Uterus (tissue), 4 donors: ENCODE data around the gene ADAMTS2. TPM values are rescaled to one million over a fixed set of nuclear protein-coding genes. Genes with fewer than 3 reads are reported as not detected.

ENCODE experiments used
- DNase-seq, 2 donors: peaks; one replicate each; pipeline ENCODE4 v3.0.0-alpha.2; 2019 to 2020
- H3K27ac ChIP-seq, 2 donors: fragments of 200-600 bp; sonication (generic); 1 replicate in 1 of 2; 2 replicates in 1 of 2; pipeline ENCODE4 v1.5.1; 2016 to 2018
- H3K27me3 ChIP-seq, 2 donors: fragments of 200-600 bp; sonication (generic); one replicate each; pipeline ENCODE4 v1.5.1; 2018 to 2019; ENCODE audit warnings: control low read depth in 1 of 2
- H3K36me3 ChIP-seq, 2 donors: fragments of 200-600 bp; sonication (generic); one replicate each; pipeline ENCODE4 v1.5.1; 2019; ENCODE audit warnings: control low read depth in 1 of 2
- H3K4me1 ChIP-seq, 2 donors: fragments of 200-600 bp; sonication (generic); one replicate each; pipeline ENCODE4 v1.5.1; 2018 to 2019; ENCODE audit warnings: control low read depth in 1 of 2
- H3K4me3 ChIP-seq, 2 donors: fragments of 200-600 bp; sonication (generic); 1 replicate in 1 of 2; 2 replicates in 1 of 2; pipeline ENCODE4 v1.5.1; 2018 to 2019; ENCODE audit warnings: mild to moderate bottlenecking in 1 of 2
- H3K9me3 ChIP-seq, 2 donors: fragments of 200-600 bp; sonication (generic); one replicate each; pipeline ENCODE4 v1.5.1; 2019; ENCODE audit warnings: control low read depth in 1 of 2
- POLR2A ChIP-seq, 2 donors: fragments of 450-650 bp; IDR thresholded peaks; one replicate each; pipeline ENCODE4 v1.6.1; 2016; ENCODE audit warnings: antibody characterized with exemption in 2 of 2, mild to moderate bottlenecking in 1 of 2, moderate library complexity in 1 of 2
- intact Hi-C: fragments of 100-400 bp; cut with DNase I; formaldehyde crosslinking; loops from one replicate; pipeline ENCODE4 v1.15.1; 2023; ENCODE audit warnings: low total_unique reads
- total RNA-seq, 4 donors: library from RNA; depleted of rRNA in 3 of 4; stranded (reverse); fragments of >200 nt in 3 of 4; gene quantifications; one replicate each; pipeline versions ENCODE4 v1.1.0 to v1.2.4, GENCODE V29; 2014 to 2023
- TF ChIP-seq, protein P1 (sequence below), 4 experiments: fragments of 200-600 bp in 2 of 4; fragments of 450-650 bp in 2 of 4; sonication (generic) in 2 of 4; IDR thresholded peaks; one replicate each; pipeline ENCODE4 v1.5.1; 2016 to 2019; ENCODE audit warnings: antibody characterized with exemption in 4 of 4, mild to moderate bottlenecking in 2 of 4, moderate library complexity in 1 of 4
- donor health status: DM: yes; HTN: yes; CAD: no.

ADAMTS2 gene
- total RNA-seq, 4 donors from 2014 or later, result 4.1 to 97.1 (median 40.3) TPM

DNA sequence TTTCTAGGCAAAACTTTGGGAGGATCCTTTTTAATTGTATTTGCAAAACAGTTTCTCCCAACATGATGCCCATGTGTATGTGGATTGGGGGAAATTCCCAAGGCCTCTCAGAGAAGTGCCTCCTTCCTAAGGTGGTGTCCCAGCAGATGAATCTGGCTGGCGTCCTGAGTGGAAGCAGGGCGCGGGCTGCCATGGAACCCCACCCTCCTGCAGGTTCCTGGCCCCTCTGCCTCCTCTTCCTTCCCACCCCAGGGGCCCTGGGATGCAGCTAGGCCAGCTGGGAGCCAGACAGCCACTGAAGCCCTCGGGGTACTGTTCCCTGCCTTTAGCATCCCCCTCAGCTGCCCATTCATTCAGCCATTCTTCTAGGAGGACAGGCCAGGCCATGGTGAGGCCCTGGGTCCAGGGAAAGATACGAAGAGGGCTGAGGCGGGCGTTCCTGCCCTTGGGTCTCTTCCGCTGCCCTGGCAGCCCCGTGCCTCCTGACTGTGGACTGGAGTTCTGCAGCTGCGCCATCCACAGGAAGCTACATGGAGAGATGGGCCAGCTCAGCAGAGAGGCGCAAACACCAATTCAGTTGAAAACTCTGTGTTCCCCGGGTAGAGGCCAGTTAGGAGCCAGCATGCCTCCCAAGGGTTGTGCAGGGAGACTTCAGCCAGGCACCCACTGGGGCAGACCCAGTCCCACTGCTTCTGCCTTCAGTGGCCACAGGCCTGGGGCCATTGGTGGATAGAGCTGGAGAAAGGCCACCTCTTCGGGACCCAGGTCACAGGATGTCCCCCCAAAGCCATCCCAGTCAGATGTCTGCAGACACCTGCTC, 36.5 kb downstream of the ADAMTS2 start:
- H3K27me3 ChIP-seq, result no peaks in the 10 kb centered on the region
- no peak overlapping the region for H3K27ac ChIP-seq
- no peak overlapping the region for H3K4me3 ChIP-seq
- no peak for DNase-seq
- H3K4me1 ChIP-seq, result no peaks in the 10 kb centered on the region
- H3K9me3 ChIP-seq, result peaks cover 0 to 4% of the 10 kb centered on the region in 2 donors
- intact Hi-C loops, result no loop called here
- TF ChIP-seq, protein P1, sequence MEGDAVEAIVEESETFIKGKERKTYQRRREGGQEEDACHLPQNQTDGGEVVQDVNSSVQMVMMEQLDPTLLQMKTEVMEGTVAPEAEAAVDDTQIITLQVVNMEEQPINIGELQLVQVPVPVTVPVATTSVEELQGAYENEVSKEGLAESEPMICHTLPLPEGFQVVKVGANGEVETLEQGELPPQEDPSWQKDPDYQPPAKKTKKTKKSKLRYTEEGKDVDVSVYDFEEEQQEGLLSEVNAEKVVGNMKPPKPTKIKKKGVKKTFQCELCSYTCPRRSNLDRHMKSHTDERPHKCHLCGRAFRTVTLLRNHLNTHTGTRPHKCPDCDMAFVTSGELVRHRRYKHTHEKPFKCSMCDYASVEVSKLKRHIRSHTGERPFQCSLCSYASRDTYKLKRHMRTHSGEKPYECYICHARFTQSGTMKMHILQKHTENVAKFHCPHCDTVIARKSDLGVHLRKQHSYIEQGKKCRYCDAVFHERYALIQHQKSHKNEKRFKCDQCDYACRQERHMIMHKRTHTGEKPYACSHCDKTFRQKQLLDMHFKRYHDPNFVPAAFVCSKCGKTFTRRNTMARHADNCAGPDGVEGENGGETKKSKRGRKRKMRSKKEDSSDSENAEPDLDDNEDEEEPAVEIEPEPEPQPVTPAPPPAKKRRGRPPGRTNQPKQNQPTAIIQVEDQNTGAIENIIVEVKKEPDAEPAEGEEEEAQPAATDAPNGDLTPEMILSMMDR (IDR thresholded peaks at IDR 0.05), result no peak
- TF ChIP-seq POLR2A (IDR thresholded peaks at IDR 0.05), result no peak
- H3K36me3 ChIP-seq, result no peaks in the 10 kb centered on the region

DNA sequence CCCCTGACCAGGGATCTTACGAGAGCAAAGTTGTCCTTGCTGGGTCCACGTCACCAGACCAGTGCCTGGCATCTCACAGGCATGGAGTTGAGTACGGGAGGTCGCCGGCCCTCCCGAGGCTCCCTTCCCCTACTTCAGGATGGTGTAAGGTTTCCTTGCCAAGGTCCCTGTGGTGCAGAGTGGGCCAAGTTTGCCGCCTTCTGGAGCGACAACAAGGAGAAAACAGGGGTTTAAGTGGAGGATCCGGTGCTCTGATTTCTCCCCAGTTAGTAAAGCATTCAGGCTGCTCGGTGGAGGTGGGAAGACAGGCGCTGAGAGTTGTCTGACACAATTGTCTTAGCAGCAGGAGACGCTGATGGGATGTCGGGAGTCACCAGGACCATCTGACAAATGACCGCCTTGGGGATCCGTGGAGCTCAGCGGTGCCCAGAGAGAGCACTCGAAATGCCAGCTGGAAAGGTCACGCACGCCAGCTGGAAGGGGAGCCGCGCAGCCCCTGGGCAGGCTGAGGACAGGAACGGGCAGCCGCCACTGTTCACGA, 37.3 kb downstream of the ADAMTS2 start:
- intact Hi-C loops, result no loop called here
- H3K4me1 ChIP-seq, result no peaks in the 10 kb centered on the region
- TF ChIP-seq, protein P1 (IDR thresholded peaks at IDR 0.05), result no peak
- TF ChIP-seq POLR2A (IDR thresholded peaks at IDR 0.05), result no peak
- peaks cover 0 to 4% of the 10 kb centered on the region in 2 donors for H3K9me3 ChIP-seq
- no peaks in the 10 kb centered on the region for H3K27me3 ChIP-seq
- H3K36me3 ChIP-seq, result no peaks in the 10 kb centered on the region
- DNase-seq, result peak in 1 of 2 donors; percentile 10
- H3K27ac ChIP-seq, result no peak overlapping the region
- no peak overlapping the region for H3K4me3 ChIP-seq

DNA sequence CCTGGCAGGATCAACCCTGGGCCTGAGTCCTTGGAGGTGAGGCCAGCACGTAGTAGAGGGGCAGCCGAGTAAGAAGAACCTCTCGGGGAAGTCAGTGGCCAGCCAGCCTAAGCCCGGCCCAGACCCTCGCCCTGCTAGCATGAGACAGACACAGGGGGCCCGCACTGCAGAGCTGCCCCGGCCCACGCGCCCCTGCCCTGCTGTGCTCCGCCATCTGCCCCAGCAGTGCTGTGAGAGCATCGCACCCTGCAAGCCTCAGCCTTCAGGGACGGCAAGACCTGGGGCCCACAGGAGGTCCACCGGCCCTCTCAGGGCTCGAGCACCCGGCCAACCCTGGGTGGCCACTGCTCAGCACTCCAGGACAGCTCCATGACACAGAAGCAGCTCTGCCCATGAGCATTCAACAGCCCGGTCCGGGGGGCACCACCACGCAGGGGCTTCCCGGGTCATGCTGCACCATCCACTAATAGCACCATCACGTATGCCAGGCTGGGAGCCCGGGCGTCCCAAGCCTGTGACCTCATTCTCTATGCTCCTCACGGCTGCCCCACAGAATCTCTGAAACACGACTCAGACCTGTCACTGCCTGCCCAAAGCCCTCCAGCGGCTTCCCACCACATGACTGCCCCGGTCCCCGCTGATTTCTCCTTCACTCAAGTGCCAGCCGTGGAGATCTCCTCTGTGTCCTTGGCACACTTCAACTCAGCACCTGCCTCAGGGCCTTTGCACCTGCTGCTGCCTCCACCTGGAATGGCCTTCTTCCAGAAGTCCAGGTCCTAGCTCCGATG, 38.1 kb downstream of the ADAMTS2 start:
- Histone ChIP-seq H3K27me3 (no peaks in the 10 kb centered on the region), H3K4me1 (no peaks in the 10 kb centered on the region), H3K9me3 (peaks cover 0 to 4% of the 10 kb centered on the region in 2 donors), H3K27ac (no peak overlapping the region), H3K4me3 (no peak overlapping the region), H3K36me3 (no peaks in the 10 kb centered on the region)
- peak in 1 of 2 donors; percentile 12 for DNase-seq
- TF ChIP-seq, protein P1 (IDR thresholded peaks at IDR 0.05), result no peak
- TF ChIP-seq POLR2A (IDR thresholded peaks at IDR 0.05), result no peak
- intact Hi-C loops, result no loop called here

DNA sequence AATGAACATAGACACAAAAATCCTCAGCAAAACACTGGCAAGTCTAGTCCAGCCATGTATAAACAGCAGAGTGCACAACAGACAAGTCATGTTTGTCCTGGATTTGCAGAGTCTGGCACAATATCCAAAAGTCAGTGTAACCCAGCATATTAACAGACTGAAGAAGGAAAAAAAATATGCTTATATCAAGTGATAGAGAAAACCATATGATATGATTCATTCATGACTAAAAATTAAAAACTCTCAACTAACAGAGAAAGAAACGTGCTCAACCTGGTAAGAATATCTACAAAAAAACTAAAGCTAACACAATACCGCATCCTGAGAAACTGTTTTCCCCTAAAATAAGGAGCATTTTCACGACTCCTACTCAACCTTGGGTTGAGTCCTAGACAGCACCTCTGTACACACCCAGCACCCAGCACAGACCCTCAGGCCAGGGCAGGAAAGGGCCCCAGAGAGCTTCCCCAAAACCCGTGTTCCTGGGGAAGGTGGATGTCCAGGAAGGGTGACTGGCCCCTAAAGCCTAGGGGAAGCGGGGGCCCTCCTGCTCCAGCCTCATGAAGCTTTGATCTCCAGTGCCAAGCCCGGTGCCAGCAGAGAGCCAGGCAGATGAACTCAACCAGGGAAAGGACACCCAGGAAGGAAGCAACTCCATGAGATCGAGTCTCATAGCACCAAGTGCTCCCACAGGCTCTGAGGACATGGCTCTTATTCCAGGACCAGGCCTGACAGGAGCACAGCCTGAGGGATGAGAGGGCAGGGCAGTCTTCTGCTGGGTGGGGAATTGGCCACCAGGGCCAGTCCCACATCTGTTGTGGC, 38.9 kb downstream of the ADAMTS2 start:
- Histone ChIP-seq H3K4me1 (no peaks in the 10 kb centered on the region), H3K9me3 (peaks cover 0 to 4% of the 10 kb centered on the region in 2 donors), H3K27me3 (no peaks in the 10 kb centered on the region), H3K4me3 (no peak overlapping the region), H3K27ac (no peak overlapping the region), H3K36me3 (no peaks in the 10 kb centered on the region)
- no peak for TF ChIP-seq POLR2A (IDR thresholded peaks at IDR 0.05)
- DNase-seq, result peak; percentile 6 to 12
- intact Hi-C loops, result no loop called here

DNA sequence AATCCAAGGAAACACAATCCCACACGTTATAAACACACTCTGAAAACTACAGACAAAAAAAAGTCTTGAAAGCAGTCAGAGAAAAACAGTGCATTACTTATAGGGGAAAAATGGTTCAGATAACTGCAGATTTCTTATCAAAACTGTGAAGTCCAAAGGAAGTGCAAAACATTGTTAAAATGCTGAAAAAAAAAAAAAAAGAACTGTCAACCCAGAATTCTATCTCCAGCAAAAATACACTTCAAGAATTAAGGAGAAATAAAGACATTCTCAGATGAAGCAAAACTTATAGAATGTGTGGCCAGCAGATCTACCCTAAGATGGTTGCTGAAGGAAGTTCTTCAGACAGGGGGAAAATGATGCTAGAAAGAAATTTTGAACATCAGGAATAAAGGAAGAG, 40.4 kb downstream of the ADAMTS2 start:
- Histone ChIP-seq H3K36me3 (no peaks in the 10 kb centered on the region), H3K27ac (peak overlapping the region; percentile 14 to 64), H3K9me3 (peaks cover 0 to 4% of the 10 kb centered on the region in 2 donors), H3K4me3 (no peak overlapping the region), H3K27me3 (no peaks in the 10 kb centered on the region), H3K4me1 (no peaks in the 10 kb centered on the region)
- TF ChIP-seq POLR2A (IDR thresholded peaks at IDR 0.05), result no peak
- TF ChIP-seq, protein P1 (IDR thresholded peaks at IDR 0.05), result no peak
- no peak for DNase-seq
- intact Hi-C loops, result no loop called here
